ENCODE results near the gene STARD7. TPM values are rescaled to one million over a fixed set of nuclear protein-coding genes. Genes with fewer than 3 reads are reported as not detected.

STARD7 gene
- total and polyA plus RNA-seq, 9 of the 15 experiments (the other 6 are each of a cell fraction or from before 2014, with no cell fraction given), result 90.9 to 196 (median 145) TPM

- Histone ChIP-seq H3K27me3 (ENCODE audit: control insufficient read depth in 2 of 2, insufficient read depth in 2 of 2, low read length in 2 of 2) (peaks cover 0 to 11% of the 10 kb centered on the region in 2 experiments; a peak in 2 of 5 replicates), H2AFZ (ENCODE audit: low read depth, low read length) (peak overlapping the region; percentile 73), H3K4me1 (replicated peaks in 1 of 2; ENCODE audit: control insufficient read depth in 2 of 2, insufficient read depth in 2 of 2, low read length in 2 of 2) (peaks cover 22 to 42% of the 10 kb centered on the region in 2 experiments), H3K4me2 (ENCODE audit: insufficient read depth, low read length) (no peak overlapping the region), H3K4me3 (no peak overlapping the region), H4K20me1 (replicated peaks; ENCODE audit: control insufficient read depth, insufficient read depth, low read length) (no peaks in the 10 kb centered on the region), H3K27ac (ENCODE audit: extremely low read depth, low read depth, low read length) (no peak overlapping the region), H3K9me1 (ENCODE audit: control insufficient read depth, insufficient read depth, low read length) (no peaks in the 10 kb centered on the region), H3K36me3 (ENCODE audit: control insufficient read depth, insufficient read depth, low read length) (no peaks in the 10 kb centered on the region), H3K79me2 (ENCODE audit: control insufficient read depth, insufficient read depth, low read length) (no peaks in the 10 kb centered on the region), H3K9ac (ENCODE audit: insufficient read depth in 1 of 2, low read depth in 2 of 2, low read length in 2 of 2) (no peak overlapping the region), H3K9me3 (replicated peaks; ENCODE audit: control insufficient read depth, insufficient read depth, low read depth, low read length) (no peaks in the 10 kb centered on the region)
- TF ChIP-seq POLR2A (conservative IDR thresholded peaks at IDR 0.05) (no peak), MBD2 (IDR thresholded peaks at IDR 0.05; ENCODE audit: borderline replicate concordance, low read depth) (no peak), MAFF (IDR thresholded peaks at IDR 0.05; ENCODE audit: low read length) (no peak), PHF21A (IDR thresholded peaks at IDR 0.05; ENCODE audit: borderline replicate concordance, low read depth) (no peak), IRF9 (tag; IDR thresholded peaks at IDR 0.05) (no peak), TRIM24 (IDR thresholded peaks at IDR 0.05) (no peak), KLF1 (tag; IDR thresholded peaks at IDR 0.05) (no peak), CCNT2 (IDR thresholded peaks at IDR 0.05; ENCODE audit: borderline replicate concordance, extremely low read depth, insufficient read length, low read depth, low read length) (no peak), HMGN3 (IDR thresholded peaks at IDR 0.05; ENCODE audit: borderline replicate concordance, extremely low read depth, insufficient read length, low read depth, low read length) (no peak), SIX5 (IDR thresholded peaks at IDR 0.05; ENCODE audit: borderline replicate concordance in 1 of 2, insufficient read depth in 1 of 2, low read depth in 1 of 2, low read length in 2 of 2) (no peak), ZNF436 (CRISPR knock-in tag; IDR thresholded peaks at IDR 0.05) (no peak)
- TF ChIP-seq, protein P1, sequence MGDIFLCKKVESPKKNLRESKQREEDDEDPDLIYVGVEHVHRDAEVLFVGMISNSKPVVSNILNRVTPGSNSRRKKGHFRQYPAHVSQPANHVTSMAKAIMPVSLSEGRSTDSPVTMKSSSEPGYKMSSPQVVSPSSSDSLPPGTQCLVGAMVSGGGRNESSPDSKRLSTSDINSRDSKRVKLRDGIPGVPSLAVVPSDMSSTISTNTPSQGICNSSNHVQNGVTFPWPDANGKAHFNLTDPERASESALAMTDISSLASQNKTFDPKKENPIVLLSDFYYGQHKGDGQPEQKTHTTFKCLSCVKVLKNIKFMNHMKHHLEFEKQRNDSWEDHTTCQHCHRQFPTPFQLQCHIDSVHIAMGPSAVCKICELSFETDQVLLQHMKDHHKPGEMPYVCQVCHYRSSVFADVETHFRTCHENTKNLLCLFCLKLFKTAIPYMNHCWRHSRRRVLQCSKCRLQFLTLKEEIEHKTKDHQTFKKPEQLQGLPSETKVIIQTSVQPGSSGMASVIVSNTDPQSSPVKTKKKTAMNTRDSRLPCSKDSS (IDR thresholded peaks at IDR 0.05; ENCODE audit: low read depth, partially characterized antibody), result no peak
- ChIA-PET POLR2A (no interaction called here), CTCF (ENCODE audit: low intra/inter-chr PET ratio) (no interaction called here)
- no TSS peak for BruUV-seq (replicated peaks)
- in situ Hi-C loops (cut with MboI) (no loop called here), intact Hi-C loops (cut with micrococcal nuclease) (no loop called here)
- whole genome bisulfite sequencing (ENCODE audit: insufficient coverage, low coverage, missing lambda C conversion rate), result 55% methylated on average over 2 of the region's 3 CpGs
- DNase-seq (ENCODE audit: extremely low read depth in 1 of 4, low spot score in 3 of 4) (no peak), ATAC-seq (no peak), FAIRE-seq (no peak)
Measured at GRCh38 chr2:96145848-96146152, 62.8 kb downstream of the STARD7 start.

Data from K562 (cell line).